Fibroblast of skin of scalp (primary cell): ENCODE measurements around the gene BSG.

Experiments
- DNase-seq: peaks from one replicate; pipeline ENCODE4 v3.0.0-alpha.2; 2013

BSG gene

DNA sequence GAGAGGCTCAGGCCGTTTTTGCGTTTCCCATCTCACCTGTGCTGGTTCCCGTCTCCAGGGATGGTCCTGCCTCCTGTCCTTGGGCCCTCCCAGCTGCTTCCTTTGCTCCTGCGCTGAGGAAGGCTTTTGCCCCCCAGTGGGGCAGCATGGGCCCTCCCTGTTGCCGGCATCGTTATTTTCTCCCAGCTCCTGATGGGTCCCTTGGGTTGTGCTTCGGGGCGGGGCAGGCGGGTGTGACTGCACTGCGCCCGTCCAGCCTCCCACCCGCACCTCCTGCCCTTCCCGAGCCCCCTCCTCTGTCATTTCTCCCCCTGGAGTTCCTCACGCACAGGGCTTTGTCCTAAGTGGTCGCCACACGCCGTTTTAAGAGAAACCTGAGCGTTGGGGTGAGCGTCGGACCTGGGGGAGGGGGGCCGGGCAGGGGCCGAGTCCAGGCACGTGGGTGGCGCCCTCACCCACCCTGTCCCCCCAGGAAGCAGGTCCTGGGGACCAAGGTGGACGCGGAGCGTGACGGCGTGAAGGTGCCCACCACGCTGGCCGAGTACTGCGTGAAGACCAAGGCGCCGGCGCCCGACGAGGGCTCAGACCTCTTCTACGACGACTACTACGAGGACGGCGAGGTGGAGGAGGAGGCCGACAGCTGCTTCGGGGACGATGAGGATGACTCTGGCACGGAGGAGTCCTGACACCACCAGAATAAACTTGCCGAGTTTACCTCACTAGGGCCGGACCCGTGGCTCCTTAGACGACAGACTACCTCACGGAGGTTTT is 31.3 kb upstream of the BSG start:
- DNase-seq, result no peak

DNA sequence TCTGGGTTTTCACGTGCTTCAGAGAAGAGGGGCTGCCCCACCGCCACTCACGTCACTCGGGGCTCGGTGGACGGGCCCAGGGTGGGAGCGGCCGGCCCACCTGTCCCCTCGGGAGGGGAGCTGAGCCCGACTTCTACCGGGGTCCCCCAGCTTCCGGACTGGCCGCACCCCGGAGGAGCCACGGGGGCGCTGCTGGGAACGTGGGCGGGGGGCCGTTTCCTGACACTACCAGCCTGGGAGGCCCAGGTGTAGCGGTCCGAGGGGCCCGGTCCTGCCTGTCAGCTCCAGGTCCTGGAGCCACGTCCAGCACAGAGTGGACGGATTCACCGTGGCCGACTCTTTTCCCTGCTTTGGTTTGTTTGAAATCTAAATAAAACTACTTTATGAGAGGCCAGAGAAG is 30.7 kb upstream of the BSG start:
- no peak for DNase-seq

DNA sequence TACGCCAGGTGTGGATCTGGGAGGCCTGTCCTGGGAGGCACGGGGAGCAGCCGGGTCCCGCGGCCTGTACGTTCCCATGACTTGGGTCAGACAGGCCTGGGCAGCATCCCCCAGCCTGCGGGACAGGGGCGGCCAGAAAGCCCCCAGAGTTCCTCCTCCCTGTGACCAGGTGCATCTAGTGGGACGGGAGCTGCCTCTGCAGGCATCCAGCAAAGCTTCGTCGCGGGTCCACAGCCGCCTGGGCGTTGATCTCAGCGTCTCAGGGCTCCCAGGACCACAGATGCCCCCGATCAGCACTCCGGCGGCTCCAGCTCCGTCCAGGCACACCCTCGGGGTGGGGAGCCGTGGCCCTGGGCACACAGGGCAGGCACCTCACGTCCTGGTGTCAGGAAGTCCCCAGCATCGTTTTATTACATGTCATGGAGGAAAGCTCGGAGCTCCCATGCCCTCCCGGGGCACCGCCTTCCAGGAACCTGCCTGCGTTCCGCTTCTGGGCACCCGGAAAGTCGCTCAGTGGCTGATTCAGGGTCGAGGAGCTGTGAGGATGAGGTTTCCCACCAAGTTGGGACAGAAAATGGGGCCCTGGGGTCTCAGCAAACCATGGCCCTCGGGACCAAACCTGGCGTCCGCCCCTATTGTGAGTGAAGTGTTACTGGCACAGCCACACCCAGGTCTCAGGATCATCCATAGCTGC is 30.1 kb upstream of the BSG start:
- no peak for DNase-seq

DNA sequence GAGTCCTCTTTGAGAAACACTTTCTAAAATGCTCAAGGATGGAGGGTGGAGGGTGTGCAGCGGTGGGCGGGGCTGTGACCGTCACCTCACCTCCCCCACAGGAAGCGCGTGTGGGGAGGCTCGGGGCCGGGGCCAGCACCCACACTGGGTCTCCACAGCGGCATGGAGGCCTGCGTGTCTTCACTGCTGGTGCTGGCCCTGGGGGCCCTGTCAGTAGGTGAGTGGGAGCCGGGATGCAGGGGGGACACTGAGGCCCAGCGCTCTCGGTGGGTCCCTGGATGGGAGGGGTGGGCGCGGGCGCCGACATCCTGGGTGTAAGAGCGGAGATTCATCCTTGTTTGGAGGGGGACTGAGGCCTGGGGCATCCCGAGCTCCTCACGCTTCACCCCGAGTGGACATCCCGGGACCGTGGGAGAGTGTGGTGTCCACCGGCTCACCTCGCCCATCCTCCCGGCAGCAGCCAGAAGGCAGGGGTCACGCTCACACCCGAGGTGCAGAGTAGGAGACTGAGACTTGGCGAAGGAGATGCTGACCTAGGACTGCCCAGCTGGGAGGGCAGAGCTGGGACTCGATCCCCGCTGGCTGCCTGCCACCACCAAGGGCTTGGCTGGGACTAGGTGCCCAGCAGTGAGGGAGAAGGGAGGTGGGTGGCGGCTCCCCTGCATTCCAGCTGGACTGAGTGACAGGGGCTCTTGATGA is 28.3 kb upstream of the BSG start, which contains the start of gene GZMM:
Gene GZMM (plus strand): TSS at position 144 of the 699 bp plus-strand sequence. CDS start 19 bp downstream, at position 163.
- no peak for DNase-seq

DNA sequence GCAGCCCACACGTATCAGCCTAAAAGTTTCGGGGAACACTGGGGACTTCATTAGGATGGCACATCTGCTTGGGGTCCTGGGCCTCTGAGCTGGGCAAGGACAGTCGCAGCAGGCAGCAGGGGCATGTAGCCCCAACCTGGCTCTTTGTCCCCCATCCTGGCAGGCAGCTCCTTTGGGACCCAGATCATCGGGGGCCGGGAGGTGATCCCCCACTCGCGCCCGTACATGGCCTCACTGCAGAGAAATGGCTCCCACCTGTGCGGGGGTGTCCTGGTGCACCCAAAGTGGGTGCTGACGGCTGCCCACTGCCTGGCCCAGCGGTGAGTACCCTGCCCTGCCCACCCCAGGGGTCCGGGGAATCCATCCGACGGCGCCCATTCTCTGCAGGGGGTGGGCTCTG is 25.3 kb upstream of the BSG start:
- no peak for DNase-seq

DNA sequence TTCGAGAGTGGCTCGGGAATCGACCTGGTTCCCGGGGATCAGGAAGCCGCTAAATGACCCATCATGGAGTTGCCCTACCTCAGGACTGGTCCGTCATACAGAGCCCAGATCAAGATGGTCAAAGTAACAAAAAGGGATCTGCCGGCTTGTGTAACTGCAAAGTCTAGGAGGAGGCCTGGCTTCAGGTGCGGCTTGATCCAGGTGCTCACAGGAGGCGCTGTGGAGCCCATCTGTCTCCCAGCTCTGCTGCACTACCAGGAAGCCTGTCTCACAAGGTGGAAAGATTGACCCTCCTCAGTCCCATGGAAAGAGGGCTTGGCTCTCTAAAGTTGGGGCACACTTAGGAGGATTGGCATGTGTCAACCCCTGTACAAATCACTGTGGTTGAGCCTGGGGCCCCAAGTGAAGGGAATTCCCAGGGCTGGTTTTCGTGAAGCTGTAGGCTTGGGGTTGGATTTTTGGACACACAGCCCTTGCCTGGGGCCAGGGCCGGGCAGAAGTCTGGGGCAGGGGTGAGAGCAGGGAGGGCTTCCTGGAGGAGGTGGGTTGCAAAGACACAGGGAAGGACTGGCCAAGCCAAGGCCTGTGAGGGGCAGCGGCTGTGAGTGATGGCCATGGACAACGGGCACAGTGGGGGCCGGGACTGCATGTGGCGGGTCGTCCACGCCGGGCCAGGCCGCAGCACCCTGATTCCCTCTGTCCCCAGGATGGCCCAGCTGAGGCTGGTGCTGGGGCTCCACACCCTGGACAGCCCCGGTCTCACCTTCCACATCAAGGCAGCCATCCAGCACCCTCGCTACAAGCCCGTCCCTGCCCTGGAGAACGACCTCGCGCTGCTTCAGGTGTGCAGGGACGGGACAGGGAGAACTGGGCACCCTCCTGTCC is 24.3 kb upstream of the BSG start:
- no peak for DNase-seq

DNA sequence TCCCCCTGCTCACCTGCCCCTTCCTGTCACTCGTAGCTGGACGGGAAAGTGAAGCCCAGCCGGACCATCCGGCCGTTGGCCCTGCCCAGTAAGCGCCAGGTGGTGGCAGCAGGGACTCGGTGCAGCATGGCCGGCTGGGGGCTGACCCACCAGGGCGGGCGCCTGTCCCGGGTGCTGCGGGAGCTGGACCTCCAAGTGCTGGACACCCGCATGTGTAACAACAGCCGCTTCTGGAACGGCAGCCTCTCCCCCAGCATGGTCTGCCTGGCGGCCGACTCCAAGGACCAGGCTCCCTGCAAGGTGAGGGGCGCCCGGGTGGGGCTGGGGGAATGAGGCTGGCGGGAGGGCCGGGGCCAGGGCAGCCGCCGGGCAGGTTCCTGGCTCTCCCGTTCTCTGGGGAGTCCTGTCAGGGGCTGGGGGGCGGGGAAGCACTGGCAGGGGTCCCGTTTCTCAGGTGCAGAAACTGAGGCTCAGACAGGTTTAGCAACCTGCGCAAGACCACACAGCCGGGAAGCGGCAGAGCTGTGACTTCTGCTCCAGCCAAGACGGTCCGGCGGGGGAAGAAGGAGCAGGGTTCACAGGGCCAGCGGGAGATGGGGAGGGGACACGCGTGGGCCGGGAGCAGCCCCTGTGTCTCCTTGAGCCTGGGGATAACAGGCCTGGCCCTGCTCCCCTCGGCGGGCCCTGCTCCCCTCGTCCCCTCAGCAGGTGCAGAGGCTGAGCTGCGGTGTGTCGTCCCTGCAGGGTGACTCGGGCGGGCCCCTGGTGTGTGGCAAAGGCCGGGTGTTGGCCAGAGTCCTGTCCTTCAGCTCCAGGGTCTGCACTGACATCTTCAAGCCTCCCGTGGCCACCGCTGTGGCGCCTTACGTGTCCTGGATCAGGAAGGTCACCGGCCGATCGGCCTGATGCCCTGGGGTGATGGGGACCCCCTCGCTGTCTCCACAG is 23.2 kb upstream of the BSG start:
- no peak for DNase-seq

DNA sequence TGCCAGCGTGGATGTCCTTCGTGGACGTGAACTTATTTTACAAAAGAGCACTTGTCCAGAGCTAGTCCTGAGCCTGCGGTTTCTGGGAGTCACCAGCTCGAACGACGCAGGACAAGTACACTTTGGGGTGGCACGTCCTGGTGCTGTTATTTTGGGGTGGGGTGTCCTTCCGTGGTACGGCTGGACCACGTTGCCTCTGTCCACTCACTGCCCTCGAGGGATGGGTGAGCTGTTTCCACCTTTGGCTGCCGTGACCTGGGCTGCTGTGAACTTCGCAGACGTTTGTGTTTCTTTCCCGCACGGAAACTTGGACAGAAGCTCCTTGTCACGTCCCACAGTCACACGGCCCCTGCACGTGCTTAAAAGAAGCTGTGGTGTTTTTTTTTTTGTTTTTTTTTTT is 17.6 kb upstream of the BSG start:
- no peak for DNase-seq

DNA sequence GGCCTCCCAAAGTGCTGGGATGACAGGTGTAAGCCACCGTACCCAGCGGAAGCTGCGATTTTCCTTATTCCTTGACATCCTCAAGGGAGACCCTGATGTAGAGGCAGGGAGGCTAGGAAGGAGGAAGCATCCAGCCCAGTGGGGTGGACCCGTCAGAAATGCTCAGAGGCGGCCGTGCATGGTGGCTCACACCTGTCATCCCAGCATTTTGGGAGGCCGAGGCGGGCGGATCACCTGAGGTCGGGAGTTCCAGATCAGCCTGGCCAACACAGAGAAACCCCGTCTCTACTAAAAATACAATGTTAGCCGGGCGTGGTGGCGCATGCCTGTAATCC is 17.0 kb upstream of the BSG start:
- no peak for DNase-seq

DNA sequence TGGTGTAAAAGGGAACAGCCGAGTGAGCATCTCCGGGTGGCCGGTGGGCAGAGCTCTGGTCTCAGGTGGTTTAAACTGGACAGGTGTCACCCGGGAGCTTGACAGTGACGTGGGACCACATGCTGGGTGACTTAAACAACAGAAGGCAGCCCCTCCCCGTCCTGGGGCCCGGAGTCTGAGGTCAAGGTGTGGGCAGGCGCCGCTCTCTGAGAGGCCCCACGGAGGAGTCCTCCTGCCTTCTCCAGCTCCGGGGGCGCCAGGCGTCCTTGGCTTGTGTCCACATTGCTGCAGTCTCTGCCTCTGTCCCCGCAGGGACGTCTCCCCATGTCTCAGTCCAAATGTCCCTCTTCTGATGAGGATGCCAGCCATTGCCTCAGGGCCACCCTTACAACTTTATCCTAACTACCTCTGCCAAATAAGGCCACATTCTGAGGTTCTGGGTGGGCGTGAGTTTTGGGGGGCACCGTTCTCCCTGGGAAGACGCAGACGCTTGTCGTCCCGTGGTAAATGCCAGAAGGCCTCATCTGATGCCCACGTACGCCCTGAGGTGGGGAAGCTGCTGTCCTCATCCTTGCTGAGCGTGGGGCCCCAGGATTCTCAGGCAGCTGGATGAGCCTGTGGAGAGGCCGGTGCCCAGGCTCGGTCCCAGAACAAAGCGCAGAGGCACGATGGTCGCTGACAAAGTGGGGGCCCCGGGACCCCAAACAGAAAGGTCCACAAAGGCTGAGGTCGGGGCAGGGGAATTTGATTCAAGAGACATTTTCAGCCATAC is 15.6 kb upstream of the BSG start:
- no peak for DNase-seq

DNA sequence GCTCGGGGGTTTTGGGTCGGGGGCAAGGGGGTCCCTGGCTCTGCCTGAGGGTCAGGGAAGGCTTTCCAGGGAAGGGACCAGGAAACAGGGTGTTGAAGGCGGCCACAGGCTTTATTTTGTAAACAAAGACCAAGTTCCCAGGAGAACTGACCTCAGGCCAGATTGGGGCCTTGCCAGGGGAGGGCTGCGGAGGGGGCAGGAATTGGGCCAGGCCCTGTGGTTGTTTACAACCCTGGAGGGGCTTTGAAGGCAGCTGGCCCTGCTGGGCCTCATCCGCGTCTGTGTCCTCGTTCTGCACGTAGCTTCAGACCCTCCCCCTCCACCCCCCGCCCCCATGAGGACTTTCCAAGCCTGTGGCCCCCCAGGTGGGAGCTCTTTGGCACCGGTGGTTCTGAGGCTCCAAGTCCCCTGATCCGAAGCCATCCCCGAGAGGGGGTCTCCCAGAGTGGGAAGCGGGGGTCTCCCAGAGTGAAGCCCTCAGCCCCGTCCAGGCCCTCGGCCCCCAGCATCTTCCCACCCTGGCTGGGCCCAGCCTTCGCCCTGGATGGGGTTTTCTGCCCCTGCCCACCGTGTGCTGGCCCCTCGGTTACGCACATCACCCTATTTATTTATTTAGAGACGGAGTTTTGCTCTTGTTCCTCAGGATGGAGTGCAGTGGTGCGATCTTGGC is 13.5 kb upstream of the BSG start:
- DNase-seq, result no peak

DNA sequence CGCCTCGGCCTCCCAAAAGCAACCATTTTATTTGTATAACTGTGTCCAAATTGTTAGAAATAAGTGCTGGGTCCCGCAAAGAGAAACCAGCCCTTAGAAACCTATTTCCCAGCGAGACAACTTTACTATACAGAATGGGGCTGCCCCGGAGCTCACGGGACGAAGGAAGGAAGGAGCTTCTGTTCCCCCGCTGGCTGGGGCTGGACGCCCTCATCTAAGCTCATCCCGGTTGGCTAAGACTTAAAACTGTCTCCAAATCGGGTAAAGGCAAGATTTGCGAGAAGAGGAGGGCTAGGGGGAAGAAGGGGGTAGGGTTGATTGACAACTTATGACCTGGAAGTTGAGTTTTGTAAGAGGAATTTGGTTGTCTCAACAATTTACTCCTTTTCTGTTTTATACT is 12.3 kb upstream of the BSG start:
- DNase-seq, result no peak

DNA sequence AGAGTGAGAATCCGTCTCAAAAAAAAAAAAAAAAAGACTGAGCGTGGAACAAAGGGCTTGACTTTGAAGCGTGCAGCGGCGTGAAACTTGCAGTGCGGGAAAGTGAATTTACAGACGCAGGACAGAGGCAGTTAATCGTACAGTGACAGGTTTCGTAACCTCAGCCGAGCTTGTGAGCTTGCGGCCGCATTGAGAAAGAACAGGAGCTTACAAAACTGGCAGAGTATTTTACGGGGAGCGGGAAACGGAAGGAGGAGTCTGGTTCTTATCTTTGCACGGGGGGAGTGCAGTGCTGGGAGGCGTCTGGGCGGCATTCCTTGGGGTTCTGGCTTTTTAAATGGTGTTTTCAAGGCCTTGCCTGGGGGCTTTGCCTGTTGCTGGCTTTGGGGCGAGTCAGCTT is 6.0 kb upstream of the BSG start:
- DNase-seq, result no peak

DNA sequence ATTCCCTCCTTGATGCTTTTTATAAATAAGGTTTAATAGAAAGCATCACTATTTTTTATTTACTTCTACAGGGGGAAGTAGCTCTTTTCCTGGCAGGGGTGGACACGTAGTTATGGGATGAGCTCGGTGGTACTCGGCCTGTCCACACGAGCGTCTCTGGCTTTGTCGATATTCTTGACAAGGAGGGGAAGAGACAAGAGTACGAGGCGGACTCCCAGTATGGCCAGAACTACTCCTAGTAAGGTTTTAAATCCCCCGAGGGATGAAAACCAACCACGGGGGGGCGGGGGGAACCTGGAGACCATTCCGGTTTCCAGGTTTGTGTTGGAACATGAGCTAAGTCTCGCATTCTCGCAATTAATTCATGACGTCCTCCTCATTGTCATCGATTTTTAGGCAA is 5.6 kb upstream of the BSG start:
- no peak for DNase-seq

DNA sequence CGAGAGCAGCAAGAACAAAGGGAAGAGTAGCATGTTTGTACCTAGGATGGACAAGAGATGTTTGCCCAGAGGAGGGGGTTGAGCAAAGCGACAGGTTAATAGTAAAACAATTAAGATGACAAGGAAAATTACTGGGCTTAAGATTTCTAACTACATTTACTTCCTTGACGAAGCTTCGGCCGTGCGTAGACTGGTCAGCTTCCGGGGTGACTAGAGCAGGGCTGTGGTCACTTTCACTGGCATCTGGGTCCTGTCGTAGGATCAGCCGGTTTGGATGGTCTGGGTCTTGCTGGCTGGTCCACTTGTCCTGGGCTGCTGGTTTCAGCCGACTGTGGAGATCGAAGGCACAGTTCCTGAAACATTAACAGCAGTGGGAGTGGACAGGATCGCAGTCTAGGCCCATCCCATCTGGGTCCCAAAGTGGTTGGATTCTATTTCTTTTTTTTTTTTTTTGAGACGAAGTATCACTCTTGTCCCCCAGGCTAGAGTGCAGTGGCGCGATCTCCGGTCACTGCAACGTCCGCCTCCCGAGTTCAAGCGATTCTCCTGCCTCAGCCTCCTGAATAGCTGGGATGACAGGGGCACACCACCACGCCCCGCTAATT is 5.0 kb upstream of the BSG start:
- no peak for DNase-seq

DNA sequence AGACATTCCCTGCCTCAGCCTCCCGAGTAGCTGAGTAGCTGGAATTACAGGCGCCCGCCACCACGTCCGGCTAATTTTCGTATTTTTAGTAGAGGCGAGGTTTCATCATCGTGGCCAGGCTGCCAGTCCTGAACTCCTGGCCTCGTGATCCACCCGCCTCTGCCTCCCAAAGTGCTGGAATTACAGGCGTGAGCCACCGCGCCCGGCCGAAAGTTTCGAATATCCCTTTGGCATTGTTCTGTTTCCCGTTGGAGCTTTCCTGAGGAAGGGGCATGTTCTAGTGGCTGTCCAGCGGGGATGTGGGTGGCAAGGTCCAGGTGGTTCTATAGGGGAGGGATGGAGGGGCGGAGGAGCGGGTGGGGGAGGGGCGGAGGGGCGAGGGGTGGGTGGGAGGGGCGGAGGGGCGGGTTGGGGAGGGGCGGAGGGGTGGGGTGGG is 2.1 kb upstream of the BSG start:
- no peak for DNase-seq

DNA sequence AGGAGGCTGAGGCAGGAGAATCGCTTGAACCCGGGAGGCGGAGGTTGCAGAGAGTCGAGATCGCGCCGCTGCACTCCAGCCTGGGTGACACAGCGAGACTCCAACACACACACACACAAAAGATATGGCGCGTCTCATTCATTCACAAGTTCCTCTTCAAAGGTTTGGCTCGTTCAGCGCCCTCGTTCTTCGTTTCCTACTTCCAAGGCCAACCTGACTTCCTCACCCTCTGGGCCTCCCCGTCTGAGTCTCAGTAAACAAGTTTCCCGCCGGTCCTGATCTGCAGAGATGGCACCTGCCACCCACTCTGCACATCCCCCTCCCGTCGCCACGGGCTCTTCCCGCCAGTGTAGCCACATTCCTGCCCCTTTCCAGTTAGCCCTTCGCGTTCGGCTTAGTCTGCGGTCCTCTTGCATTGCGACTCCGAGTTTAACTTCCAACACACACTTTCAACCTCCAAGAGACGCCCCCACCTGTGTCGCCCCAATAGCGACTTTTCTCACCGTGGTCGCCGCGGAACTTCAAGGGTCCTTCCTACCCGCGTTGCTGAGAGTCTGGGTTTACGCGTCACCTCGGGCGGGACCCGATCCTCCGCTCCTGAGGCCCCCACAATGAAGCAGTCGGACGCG is 1.3 kb upstream of the BSG start:
- no peak for DNase-seq

DNA sequence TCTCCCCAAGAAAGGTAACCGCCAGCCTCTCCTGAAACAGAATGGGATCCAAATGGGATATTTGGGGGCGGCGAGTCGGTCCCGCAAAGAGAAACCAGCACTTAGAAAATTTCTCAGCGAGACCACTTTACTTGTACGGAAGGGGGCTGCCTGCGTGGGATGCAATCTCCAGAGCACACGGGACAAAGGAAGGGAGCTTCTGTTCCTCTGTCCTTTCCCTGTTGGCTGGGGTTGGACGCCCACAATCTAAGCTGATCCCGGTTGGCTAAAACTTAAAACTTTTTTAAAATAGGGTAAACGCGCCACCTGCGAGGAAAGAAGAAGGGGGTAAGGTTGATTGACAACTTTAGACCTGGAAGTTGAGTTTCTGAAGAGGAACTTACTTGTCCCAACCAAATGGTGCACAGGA is 826 bp upstream of the BSG start:
- DNase-seq, result no peak
